HepG2 (cell line): ENCODE measurements around the gene SRP68. TPM values are rescaled to one million over a fixed set of nuclear protein-coding genes. Genes with fewer than 3 reads are reported as not detected.

ENCODE experiments used
- CEBPB ChIP-seq: IDR thresholded peaks from 2 replicates; pipeline ENCODE4 v1.6.1; 2011; ENCODE audit warnings: low read depth, low read length, improper control_type of control experiment, borderline replicate concordance
- CHD4 ChIP-seq: fragments of 200-600 bp; sonication (generic); IDR thresholded peaks from 2 replicates; pipeline ENCODE4 v1.7.0; 2017; ENCODE audit warnings: mild to moderate bottlenecking, low read length, borderline replicate concordance
- DNMT1 ChIP-seq: sonication (generic); formaldehyde crosslinking; IDR thresholded peaks from 2 replicates; pipeline ENCODE4 v1.5.1; 2020; ENCODE audit warnings: mild to moderate bottlenecking, missing genetic modification reagents
- HHEX ChIP-seq: IDR thresholded peaks from 2 replicates; pipeline ENCODE4 v1.6.1; 2016; ENCODE audit warnings: control low read depth
- HNRNPL ChIP-seq: fragments of 200-400 bp; formaldehyde crosslinking; IDR thresholded peaks from 2 replicates; pipeline ENCODE4 v1.6.1; 2017; ENCODE audit warnings: mild to moderate bottlenecking, low read depth, low read length
- MTA3 ChIP-seq: sonication (generic); formaldehyde crosslinking; IDR thresholded peaks from 2 replicates; pipeline ENCODE4 v1.4.0; 2020; ENCODE audit warnings: missing genetic modification reagents
- PHF8 ChIP-seq: sonication (generic); formaldehyde crosslinking; IDR thresholded peaks from 2 replicates; pipeline ENCODE4 v1.5.0; 2020; ENCODE audit warnings: missing genetic modification reagents
- RFX3 ChIP-seq: IDR thresholded peaks from 2 replicates; pipeline ENCODE4 v1.6.1; 2016; ENCODE audit warnings: missing biosample characterization, missing genetic modification reagents
- SP5 ChIP-seq: IDR thresholded peaks from 2 replicates; pipeline ENCODE4 v1.6.1; 2016; ENCODE audit warnings: low read depth, borderline replicate concordance
- SSRP1 ChIP-seq: IDR thresholded peaks from 2 replicates; pipeline ENCODE4 v1.6.1; 2016; ENCODE audit warnings: control low read depth
- THAP11 ChIP-seq: IDR thresholded peaks from 2 replicates; pipeline ENCODE4 v1.6.1; 2016; ENCODE audit warnings: missing biosample characterization, missing genetic modification reagents
- ZNF329 ChIP-seq: sonication (generic); formaldehyde crosslinking; IDR thresholded peaks from 2 replicates; pipeline ENCODE4 v1.9.0; 2021; ENCODE audit warnings: low read depth, mild to moderate bottlenecking, missing genetic modification reagents
- ZSCAN12 ChIP-seq: sonication (generic); formaldehyde crosslinking; IDR thresholded peaks from 2 replicates; pipeline ENCODE4 v1.9.0; 2021; ENCODE audit warnings: mild to moderate bottlenecking, missing genetic modification reagents
- polyA plus RNA-seq, 8 experiments: library from polyadenylated mRNA; depleted of rRNA in 3 of 8; stranded (reverse) in 7 of 8; unstranded in 1 of 8; fragments of >200 nt; fragmentation: Illumina TruSeq in 4 of 8; extraction: Trizol in 4 of 8; gene quantifications; 2 replicates each; pipeline versions ENCODE4 v1.2.1 to v1.2.3, GENCODE V29; 2011 to 2016; ENCODE audit warnings: low read depth in 4 of 8, missing spikeins in 1 of 8, mixed read lengths in 1 of 8; ENCODE audit not compliant: insufficient read depth in 1 of 8
- total RNA-seq, 5 experiments: library from RNA; depleted of rRNA; stranded (reverse); fragments of >200 nt; fragmentation: Illumina TruSeq; extraction: Trizol; gene quantifications; 2 replicates each; pipeline ENCODE4 v1.2.3, GENCODE V29; 2016; ENCODE audit warnings: low read depth in 1 of 5
- TF ChIP-seq, protein P1 (sequence below): sonication (generic); formaldehyde crosslinking; IDR thresholded peaks from 2 replicates; pipeline ENCODE4 v1.8.0; 2022; ENCODE audit warnings: mild to moderate bottlenecking, missing genetic modification reagents

SRP68 gene
- total and polyA plus RNA-seq, 2 of the 13 experiments (the other 11 are each of a cell fraction or from before 2014, with no cell fraction given): 39.8 to 74.3 TPM

DNA sequence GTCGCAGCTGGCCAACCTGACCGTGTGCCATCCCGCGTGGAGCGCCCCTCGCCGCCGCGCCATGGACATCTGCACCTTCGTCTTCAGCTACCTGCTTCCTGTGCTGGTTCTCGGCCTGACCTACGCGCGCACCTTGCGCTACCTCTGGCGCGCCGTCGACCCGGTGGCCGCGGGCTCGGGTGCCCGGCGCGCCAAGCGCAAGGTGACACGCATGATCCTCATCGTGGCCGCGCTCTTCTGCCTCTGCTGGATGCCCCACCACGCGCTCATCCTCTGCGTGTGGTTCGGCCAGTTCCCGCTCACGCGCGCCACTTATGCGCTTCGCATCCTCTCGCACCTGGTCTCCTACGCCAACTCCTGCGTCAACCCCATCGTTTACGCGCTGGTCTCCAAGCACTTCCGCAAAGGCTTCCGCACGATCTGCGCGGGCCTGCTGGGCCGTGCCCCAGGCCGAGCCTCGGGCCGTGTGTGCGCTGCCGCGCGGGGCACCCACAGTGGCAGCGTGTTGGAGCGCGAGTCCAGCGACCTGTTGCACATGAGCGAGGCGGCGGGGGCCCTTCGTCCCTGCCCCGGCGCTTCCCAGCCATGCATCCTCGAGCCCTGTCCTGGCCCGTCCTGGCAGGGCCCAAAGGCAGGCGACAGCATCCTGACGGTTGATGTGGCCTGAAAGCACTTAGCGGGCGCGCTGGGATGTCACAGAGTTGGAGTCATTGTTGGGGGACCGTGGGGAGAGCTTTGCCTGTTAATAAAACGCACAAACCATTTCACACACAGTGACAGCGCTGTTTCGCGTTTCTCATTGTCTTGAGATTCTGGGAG is 4.7 kb upstream of the SRP68 start (continued):
- no peak for TF ChIP-seq SSRP1
- no peak for TF ChIP-seq HNRNPL
- TF ChIP-seq ZSCAN12 (CRISPR knock-in tag): no peak
- no peak for TF ChIP-seq THAP11
- TF ChIP-seq PHF8 (CRISPR knock-in tag): no peak
- TF ChIP-seq DNMT1 (CRISPR knock-in tag): peak; percentile 27; the same call in 1 of the 2 replicates
- no peak for TF ChIP-seq HHEX (CRISPR knock-in tag)
- TF ChIP-seq CEBPB: no peak
- TF ChIP-seq, protein P1, sequence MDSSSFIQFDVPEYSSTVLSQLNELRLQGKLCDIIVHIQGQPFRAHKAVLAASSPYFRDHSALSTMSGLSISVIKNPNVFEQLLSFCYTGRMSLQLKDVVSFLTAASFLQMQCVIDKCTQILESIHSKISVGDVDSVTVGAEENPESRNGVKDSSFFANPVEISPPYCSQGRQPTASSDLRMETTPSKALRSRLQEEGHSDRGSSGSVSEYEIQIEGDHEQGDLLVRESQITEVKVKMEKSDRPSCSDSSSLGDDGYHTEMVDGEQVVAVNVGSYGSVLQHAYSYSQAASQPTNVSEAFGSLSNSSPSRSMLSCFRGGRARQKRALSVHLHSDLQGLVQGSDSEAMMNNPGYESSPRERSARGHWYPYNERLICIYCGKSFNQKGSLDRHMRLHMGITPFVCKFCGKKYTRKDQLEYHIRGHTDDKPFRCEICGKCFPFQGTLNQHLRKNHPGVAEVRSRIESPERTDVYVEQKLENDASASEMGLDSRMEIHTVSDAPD (CRISPR knock-in tag): no peak
- no peak for TF ChIP-seq MTA3
- TF ChIP-seq CHD4: no peak
- TF ChIP-seq SP5 (CRISPR knock-in tag): no peak
- TF ChIP-seq RFX3 (CRISPR knock-in tag): no peak
- TF ChIP-seq ZNF329 (CRISPR knock-in tag): no peak
